Ishikawa (cell line): Measurements from ENCODE around the gene GNG8.

Experiments used
- CEBPB ChIP-seq: IDR thresholded peaks from 2 replicates; pipeline ENCODE4 v1.6.1; 2012
- CREB1 ChIP-seq: IDR thresholded peaks from 2 replicates; pipeline ENCODE4 v1.6.1; 2012; ENCODE audit warnings: low read depth
- EGR1 ChIP-seq: IDR thresholded peaks from 2 replicates; pipeline ENCODE4 v1.6.1; 2012
- EP300 ChIP-seq: IDR thresholded peaks from 2 replicates; pipeline ENCODE4 v1.6.1; 2012; ENCODE audit warnings: borderline replicate concordance
- FOXM1 ChIP-seq: IDR thresholded peaks from 2 replicates; pipeline ENCODE4 v1.6.1; 2012; ENCODE audit warnings: low read depth, borderline replicate concordance
- NFIC ChIP-seq: IDR thresholded peaks from 2 replicates; pipeline ENCODE4 v1.6.1; 2012
- RAD21 ChIP-seq: IDR thresholded peaks from 2 replicates; pipeline ENCODE4 v1.6.1; 2012; ENCODE audit warnings: low read depth
- REST ChIP-seq: IDR thresholded peaks from 2 replicates; pipeline ENCODE4 v1.6.1; 2012; ENCODE audit warnings: low read depth, mild to moderate bottlenecking
- TAF1 ChIP-seq: IDR thresholded peaks from 2 replicates; pipeline ENCODE4 v1.6.1; 2012; ENCODE audit warnings: low read depth, mild to moderate bottlenecking
- TCF12 ChIP-seq: IDR thresholded peaks from 2 replicates; pipeline ENCODE4 v1.6.1; 2012; ENCODE audit warnings: low read depth
- TEAD4 ChIP-seq: IDR thresholded peaks from 2 replicates; pipeline ENCODE4 v1.6.1; 2012
- YY1 ChIP-seq: IDR thresholded peaks from 2 replicates; pipeline ENCODE4 v1.6.1; 2012; ENCODE audit warnings: low read depth
- ZBTB7A ChIP-seq: IDR thresholded peaks from 2 replicates; pipeline ENCODE4 v1.6.1; 2012; ENCODE audit warnings: low read depth
- TF ChIP-seq, protein P1 (sequence below): IDR thresholded peaks from 2 replicates; pipeline ENCODE4 v1.6.1; 2012
- TF ChIP-seq, protein P2 (sequence below): IDR thresholded peaks from 2 replicates; pipeline ENCODE4 v1.6.1; 2012

The GNG8 gene

DNA sequence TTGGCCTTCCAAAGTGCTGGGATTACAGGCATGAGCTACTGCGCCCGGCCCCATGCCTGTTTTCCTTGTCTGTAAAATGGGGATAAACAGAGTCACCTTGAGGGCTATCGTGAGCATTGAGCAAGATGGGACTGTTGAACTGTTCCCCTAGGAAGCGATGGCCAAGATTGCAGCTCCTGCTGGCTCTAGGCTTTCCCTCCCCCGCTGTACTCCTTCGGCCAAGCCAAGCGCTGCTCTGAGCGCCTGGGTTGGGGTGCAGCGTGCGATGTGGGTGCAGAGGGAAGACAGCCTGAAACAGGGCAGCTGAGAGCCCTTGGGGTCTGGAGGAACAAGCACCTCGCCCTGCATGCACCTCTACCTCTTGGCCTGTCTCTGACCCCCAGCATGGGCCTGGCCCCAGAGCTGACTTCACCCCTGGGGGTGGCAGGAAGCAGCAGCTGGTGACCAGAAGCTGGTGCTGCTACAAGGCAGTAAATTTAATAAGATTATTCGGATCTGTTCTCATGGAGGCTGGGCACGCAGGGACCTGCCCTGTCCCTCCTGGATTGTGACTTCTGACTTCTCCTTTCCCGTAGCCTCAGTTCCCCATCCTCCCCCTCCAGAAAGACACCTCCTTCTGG lies 5.3 kb downstream of the GNG8 start:
- no peak for TF ChIP-seq ZBTB7A
- no peak for TF ChIP-seq TCF12
- TF ChIP-seq FOXM1: no peak
- no peak for TF ChIP-seq YY1
- TF ChIP-seq RAD21: no peak
- TF ChIP-seq EGR1: no peak
- TF ChIP-seq EP300: no peak
- TF ChIP-seq TEAD4: no peak
- TF ChIP-seq, protein P1, sequence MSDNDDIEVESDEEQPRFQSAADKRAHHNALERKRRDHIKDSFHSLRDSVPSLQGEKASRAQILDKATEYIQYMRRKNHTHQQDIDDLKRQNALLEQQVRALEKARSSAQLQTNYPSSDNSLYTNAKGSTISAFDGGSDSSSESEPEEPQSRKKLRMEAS: no peak
- TF ChIP-seq, protein P2, sequence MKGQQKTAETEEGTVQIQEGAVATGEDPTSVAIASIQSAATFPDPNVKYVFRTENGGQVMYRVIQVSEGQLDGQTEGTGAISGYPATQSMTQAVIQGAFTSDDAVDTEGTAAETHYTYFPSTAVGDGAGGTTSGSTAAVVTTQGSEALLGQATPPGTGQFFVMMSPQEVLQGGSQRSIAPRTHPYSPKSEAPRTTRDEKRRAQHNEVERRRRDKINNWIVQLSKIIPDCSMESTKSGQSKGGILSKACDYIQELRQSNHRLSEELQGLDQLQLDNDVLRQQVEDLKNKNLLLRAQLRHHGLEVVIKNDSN: no peak
- TF ChIP-seq NFIC: no peak

- TF ChIP-seq CEBPB: no peak
- TF ChIP-seq TCF12: no peak
- TF ChIP-seq EGR1: no peak
- no peak for TF ChIP-seq ZBTB7A
- TF ChIP-seq NFIC: no peak
- TF ChIP-seq TEAD4: no peak
- TF ChIP-seq REST: no peak
- TF ChIP-seq, protein P1: no peak
- TF ChIP-seq YY1: no peak
- no peak for TF ChIP-seq EP300
- no peak for TF ChIP-seq RAD21
- no peak for TF ChIP-seq FOXM1
- TF ChIP-seq, protein P2: no peak
- no peak for TF ChIP-seq TAF1
- TF ChIP-seq CREB1: no peak
Observed at GRCh38 chr19:46629546-46630025, 6.4 kb downstream of the GNG8 start.

DNA sequence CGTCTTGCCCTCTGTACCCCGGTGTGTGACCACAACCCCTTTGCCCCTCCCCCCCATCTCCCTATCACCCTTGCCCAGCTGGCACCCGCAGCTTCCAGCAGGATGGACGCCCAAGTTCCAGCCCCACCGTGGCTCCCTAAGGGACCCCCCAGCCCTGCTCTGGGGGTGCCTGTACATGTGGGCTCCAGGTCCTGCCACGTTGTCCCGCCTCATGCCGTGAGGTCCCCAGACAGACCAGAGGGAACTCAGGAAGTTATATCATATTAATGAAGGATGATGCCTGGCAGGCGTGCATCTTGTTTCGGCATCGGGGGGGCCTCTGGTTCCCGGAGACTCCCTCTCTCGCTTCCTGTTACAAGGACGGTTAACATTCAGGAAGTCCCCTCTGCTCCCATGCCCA lies 9.6 kb downstream of the GNG8 start:
- TF ChIP-seq TCF12 (no peak), REST (no peak)

DNA sequence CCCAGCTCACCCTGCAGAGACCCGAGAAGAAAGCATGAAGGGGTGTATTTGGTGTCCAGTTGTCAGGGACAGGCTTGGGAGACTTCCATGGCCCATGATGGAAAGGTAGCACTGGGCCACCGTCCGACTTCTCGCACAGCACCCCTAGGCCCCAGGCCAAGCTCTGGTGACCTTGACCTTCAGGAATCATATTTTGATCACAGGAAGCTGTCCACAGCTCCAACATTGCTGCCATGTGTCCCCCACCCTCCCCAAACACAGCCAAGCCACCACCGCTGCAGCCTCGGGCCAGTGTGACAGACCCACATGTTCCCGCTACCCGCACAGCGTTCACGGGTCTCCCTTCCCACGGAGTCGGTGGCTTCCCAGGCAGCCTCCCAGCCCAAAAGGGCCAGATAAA lies 10.3 kb downstream of the GNG8 start:
- no peak for TF ChIP-seq NFIC
- no peak for TF ChIP-seq CEBPB
- no peak for TF ChIP-seq REST
- TF ChIP-seq TAF1: no peak
- TF ChIP-seq FOXM1: no peak

- TF ChIP-seq, protein P1: no peak
- TF ChIP-seq TCF12 (no peak), TEAD4 (no peak), FOXM1 (no peak)
Observed at GRCh38 chr19:46624958-46625661, 10.9 kb downstream of the GNG8 start, which contains the start of gene PTGIR. TSS of gene PTGIR (minus strand) at chr19:46625089. CDS start at chr19:46624225, 864 bp downstream.
